Fibroblast of upper back skin (primary cell): ENCODE results near the gene CPLX3.
A peak's percentile ranks its signal among the peaks of the same experiment; 100 is the strongest.

Experiments
- DNase-seq: peaks from one replicate; pipeline ENCODE4 v3.0.0-alpha.2; 2013

The CPLX3 gene

DNA sequence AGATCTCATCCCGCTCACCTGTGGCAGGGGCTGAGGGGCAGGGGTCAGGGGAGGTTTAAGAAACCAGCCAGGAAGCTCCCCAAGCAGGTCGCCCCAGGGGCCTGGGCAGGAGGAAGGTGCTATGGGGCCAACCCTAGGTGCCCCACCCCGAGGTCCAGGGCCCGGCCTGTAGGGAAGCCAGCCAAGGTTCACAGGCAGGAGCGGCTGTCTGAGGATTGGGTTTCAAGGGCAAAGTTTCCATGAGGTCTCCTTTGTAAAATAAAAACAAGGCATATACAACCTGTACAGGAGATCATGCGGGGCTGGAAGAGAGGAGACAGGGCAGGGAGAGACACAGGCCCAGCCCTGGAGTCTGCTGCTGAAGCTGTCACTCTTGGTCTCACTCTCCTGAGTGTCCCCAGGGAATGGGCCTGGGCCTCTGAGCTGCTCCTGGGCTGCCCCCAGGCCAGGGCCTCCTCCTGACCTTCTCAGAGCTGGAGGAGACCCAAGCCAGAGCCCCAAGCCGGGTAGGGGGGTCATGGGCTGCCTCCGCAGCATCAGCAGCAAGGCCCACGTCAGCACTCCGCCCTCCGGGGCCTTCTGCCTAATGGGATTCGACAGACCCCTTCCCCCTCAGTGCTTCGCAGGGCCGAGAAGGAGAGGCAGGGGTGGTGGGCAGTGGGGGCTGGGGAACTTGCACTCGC, 5.5 kb downstream of the CPLX3 start:
- no peak for DNase-seq

DNA sequence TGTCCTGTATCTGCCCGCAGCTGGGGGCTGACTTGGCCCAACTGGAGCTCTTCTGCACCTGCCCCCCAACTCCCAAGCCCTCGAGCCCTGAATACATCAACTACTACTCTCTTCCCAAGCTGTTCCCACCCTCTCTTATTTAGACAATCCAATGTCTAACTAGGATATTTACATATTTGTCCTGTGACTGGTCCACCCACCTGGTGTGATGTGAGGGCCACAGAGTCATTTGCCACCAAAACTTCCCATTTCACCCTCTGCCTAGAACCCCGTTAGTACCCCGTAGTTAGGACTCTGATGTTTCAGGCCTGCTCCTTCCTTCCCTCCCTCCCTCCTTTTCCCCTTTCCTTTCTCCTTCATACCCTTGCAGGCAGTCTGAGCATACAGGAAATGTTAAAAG, 6.4 kb downstream of the CPLX3 start:
- no peak for DNase-seq

DNA sequence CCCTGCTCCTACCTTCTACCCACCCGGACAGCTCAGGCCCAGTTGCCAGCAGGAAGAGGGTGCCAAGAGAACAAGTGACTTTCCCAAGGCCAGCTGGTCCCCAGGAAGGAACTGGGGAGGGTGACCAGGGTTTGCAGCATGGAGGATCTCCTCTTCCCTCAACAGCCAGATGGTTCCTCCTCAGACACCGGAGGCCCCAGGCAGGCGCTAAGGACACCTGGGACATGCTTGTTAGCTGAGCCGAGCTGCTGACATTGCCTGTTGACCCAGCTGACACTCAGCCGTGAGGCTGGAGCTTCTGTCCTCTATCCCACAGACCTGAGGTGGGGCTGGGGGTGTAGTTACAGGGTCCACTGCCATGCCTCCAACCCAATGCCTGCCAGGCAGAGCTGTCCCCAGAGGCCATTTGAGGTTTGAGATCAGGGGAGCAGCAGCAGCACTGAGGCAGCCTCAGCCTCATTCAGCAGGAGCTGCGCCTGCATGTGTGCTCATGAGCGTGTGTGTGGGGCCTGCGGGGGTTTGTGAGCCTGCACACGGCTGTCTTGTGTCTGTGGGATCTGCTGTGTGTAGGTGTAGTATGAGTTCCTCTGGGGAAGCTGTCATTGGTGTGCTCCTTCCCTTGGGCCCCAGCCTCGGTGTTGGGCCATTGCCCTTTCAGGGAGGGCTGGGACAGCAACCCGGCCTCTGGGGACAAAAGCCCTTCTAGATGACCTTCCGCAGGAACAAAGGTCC, 7.1 kb downstream of the CPLX3 start:
- DNase-seq: no peak

DNA sequence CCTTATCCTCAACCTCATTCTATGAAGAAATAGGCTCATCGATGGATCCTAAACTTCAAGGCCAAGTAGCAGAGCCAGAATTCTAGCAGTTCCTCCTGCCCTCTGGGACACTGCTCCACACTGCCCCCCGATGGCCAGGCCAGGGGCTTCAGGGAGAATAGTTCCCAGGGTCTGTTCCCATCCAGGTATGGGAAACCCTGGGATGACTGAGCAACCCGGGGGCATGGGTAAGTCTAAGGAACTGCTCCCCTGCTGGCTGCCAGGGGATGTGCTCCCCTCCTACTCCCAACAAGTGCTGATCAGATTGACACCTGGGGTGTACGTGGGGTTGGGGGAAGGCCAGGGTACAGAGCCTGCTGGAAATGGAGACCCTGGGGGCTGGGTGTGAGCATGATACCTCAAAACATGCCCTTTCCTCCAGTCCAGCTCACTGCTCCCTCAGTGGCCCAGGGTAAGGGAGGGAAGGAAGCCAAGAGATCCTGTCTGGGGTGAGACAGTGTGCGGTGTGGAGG, 8.9 kb downstream of the CPLX3 start:
- peak; percentile 35 for DNase-seq

DNA sequence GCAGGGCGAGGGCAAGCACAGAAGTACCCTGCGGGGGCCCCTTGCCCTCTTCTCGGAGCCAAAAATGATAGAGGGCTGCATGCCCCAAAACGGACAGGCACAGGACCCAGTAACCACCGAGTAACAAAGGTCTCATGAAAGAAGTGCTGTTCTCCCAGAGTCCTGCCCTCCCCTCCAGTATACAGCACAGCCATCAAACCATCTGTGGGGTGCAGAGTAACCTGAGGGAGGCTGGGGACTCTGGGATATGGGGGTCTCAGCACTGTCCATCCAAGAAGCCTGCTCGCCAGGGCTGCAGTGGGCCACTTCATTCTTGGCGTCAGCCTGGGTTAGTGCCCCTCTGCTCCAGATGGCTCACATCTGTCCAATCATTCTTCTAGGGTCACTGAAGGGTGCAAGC, 10.4 kb downstream of the CPLX3 start:
- no peak for DNase-seq

DNA sequence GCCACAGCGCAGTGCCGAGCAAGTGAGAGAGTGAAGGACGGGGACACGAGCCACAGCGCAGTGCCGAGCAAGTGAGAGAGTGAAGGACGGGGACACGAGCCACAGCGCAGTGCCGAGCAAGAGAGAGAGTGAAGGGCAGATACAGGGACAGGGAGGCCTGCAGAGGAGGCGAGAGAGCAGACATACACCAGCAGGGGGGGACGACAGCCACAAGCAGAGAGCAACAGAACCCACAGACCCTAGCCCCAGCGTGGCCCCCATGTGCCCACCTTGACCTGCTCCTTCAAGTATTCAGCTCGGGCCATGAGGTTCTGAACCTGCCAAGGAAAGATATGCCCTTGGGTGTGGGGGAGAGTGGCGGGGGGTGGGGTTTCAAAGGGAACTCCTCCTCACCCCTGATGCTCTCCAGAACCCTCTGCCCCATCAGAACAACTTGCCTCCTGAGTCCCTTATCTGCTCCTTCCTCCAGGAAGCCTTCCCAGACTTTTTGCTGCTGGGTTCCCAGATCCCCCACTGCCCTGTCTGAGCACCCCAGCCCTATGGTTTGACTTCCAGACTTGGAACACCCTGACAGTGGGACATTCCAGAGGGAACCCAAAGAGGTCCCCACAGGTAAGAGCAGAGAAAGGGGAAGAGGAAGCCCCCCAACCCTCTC, 11.2 kb downstream of the CPLX3 start:
- no peak for DNase-seq

DNA sequence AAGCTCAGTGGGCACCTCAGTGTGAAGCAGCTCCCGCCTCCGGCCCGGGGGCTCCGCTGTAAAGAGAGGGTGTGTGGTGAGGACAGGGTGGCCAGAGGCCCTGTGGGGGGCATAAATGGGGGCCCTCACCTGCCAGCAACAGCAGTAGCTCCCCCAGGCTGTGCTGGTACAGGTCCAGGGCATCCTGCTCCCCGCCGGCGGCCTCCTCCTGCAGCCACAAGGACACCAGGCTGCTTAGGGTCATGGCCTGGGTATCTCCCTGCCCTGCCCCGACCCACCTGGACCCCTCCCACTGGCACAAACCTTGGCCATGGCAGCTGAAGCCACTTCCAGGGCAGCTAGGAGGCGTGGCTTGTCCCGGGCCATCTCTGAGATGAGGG, 11.7 kb downstream of the CPLX3 start:
- DNase-seq: no peak

DNA sequence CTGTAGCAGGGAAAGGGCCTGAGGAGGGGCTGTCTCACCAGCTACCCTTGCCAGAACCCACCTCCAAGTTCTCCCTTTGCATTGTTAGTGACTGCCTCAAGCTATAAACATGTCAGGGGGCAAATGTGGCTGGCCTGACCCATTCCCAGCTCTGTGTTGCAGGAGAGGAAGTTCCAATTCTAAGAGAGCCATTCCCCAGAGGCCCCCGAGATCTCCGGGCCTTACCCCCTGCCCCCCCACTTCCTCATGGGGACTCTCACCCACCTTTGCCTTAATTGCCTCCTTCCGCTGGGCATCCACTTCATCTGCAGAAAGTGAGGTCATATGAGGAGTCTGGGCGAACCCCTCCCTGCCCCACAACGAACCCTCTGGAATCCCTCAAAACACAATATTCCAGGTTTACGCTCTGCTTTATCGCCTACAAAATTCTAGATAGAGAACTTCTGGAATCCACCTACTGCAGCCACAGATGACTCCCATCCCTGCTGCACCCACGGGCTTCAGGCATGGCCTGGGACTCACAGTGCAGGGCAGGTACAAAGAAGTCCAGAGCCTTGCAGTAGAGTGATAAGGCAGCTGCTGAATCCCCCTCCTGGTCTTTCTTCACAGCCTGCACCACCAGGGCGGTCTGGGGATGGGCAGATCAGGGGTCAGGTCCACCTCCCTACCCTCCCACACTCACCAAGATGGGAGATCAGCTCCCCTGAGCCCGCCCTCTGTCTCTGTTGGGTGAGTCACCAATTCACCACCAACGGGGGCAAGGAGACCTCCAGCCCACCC, 12.5 kb downstream of the CPLX3 start:
- DNase-seq: no peak

DNA sequence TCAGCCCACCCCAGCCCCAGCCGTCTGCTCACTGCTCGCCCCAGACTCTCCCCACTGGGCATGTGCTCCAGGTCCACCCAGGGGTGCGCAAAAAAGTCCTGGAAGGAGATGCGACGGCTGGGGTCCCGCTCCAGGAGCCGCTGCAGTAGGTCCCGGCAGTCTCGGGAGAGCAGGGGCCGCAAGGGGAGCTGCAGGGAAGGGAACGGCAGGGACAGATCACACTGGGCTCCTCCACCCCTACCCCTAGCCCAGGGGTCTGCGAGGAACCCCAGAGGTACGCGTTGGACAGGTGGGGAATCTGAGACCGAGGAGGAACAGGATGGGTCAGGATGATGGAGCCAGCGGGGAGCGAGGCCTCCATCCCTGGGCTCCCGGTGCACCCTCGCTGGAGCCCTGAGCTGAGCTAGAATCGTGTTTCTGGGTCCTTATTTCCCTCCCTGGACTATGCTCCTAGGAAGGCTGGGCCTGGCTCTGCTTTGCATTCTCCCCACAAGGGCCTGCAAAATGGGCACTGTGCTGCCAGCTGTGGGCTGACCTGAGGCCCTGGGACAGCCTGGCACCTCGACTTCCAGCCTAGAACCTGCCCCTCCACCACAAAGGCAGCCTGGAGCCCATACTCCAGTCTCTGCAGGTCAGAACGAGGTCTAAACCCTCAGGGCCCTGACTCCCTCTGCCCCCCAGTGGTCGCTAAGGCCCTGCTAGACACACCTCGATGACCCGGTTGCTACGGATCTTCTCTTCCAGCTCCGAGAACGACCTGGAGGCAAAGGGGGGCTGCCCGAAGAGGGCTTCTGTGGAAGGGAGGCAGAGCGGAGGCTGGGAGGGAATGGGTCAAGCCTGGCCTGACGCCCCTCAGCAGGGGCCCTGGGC, 13.3 kb downstream of the CPLX3 start:
- DNase-seq: no peak

DNA sequence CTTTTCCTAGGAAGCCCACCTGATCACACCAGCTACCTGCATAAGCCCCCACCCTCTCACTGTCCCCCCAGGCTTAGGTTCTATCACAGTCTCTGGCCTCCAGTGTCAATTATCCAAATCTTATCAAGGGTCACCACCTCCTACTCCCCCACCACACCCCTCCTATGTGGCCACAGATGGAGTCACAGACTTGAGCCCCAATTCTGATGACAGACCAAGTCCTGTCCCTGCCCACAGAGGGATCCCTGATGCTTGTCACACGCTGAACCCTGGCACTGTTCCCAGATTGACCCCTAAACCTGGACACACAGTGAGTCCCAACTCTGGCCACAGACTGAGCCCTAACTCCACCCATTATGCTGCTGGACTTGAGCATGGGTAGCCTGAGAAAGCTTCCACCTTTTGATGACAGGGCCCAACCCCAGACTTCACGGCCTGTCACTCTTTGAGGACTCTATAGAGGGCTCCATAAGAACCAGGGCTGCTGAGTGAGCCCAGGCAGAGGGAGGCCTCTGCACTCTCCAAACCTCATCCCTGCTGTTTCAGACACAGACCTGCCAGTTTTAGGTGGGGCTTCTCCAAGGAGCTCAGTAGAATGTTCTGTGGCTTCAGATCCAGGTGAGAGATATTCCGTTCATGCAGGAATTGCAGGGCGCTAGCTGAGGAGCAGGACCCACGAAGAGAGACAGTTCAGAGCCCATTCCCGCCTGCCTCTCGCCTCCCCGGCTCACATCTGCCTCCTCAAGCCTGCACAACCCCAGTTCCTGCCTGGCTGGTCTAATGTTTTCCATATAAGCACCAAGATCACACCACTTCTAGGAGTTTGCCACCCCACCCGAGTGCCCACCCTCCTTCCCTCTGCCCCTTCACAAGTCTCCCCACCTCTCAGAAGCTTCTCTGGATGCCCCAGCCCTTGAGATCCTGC, 14.7 kb downstream of the CPLX3 start:
- DNase-seq: no peak

DNA sequence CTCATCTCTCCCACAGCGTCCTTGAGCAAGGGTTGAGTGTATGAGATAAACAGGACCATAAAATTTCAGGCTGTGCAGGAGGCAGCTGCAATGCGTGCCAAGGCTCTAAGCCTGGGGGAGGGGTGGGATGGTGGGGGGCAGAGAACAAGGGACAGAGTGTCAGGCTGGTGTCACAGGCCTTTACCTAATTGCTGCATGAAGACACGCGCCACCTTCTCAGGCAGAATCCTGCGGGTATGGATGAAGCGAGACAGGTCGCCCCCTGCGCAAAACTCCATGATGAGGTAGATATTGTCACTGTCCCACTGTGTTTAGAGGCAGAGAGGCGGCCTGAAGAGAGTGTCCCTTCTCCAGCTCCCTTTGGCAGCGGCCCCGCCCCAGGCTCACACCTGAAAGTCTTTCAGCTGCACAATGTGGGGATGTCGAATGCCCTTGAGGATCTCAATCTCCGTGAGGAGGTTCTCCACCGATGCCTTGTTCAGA, 15.5 kb downstream of the CPLX3 start:
- DNase-seq: no peak

DNA sequence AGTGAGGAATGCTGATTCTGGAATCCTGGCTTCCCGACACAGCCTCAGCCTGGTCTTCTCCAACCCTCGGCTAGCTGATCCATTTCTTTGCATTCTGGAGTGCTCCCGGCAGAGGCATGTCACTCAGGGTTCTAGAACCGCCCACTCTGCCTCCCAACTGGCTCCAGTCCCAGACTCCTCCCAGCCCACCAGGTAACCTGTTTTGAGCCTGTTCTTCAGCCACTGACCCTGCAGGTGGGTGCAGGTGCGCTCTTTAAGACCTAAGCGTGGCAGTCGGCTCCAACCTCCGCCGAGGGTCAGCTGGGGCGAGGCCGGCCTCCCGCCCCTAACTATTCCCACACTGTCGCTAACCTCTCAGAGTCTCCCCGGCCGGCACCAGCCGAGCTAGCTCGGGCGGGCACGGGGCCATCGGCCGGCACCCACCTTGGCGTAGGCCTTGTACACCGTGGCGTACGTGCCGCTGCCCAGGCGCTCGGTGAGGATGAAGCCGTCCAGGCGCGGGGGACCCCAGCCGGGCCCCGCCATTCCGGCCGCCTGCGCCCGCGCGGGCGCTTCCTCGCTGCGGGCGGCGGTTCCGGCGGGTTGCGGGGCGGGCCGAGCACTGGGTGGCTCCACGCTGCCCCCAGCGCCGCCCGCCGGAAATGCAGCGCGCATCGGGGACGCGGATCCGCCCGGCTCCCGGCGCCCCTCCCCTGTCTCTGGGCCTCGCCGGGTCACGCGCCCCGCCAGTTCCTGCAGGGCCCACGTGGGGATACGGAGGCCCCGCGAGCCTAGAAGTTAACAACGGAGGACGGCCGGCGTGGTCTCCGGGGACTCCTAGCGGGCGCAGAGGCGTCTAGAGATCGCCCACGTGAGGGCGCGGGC, 16.4 kb downstream of the CPLX3 start, which contains the start of gene ULK3:
Gene ULK3 (minus strand): TSS at position 576 of the 864 bp plus-strand sequence. CDS start 51 bp downstream, at position 525.
- peak; percentile 85 for DNase-seq

DNA sequence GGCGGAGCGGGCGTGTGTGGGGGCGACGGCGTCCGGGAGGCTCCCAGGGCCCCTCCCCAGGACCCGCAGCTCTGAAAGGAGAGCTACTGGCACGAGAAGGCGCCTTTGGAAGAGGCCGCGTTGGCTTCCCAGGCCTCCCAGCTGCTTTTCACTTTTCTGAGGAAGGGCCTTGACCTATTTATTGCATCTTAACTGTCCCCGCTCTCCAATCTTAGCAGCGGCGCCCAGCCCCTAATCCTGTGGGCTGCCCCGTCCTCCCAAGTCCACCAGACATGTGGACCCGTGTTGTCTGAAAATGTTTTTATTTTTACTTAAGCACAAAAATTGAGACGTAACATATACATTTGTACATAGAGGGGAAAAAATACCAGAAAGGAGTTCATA, 17.0 kb downstream of the CPLX3 start:
- DNase-seq: no peak

DNA sequence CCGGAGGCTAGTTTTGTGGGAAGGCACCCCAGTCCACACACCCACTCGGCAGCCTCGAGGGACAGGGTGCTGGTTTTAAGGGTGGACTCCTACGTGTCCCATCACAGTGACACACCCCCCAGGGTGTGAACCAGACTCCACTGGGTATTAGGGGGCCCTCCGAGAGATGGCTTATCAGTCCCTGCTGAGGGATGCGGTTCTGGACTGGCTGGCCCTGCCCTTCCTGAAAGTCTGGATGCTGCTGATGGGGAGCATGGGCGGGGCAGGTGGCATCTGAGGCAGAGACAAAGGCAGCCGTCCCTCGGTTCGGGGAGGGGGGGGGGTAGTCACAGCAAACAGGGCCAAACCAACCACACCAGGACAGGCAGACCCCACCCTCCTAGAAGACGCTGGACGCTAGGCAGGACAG, 17.5 kb downstream of the CPLX3 start:
- no peak for DNase-seq

DNA sequence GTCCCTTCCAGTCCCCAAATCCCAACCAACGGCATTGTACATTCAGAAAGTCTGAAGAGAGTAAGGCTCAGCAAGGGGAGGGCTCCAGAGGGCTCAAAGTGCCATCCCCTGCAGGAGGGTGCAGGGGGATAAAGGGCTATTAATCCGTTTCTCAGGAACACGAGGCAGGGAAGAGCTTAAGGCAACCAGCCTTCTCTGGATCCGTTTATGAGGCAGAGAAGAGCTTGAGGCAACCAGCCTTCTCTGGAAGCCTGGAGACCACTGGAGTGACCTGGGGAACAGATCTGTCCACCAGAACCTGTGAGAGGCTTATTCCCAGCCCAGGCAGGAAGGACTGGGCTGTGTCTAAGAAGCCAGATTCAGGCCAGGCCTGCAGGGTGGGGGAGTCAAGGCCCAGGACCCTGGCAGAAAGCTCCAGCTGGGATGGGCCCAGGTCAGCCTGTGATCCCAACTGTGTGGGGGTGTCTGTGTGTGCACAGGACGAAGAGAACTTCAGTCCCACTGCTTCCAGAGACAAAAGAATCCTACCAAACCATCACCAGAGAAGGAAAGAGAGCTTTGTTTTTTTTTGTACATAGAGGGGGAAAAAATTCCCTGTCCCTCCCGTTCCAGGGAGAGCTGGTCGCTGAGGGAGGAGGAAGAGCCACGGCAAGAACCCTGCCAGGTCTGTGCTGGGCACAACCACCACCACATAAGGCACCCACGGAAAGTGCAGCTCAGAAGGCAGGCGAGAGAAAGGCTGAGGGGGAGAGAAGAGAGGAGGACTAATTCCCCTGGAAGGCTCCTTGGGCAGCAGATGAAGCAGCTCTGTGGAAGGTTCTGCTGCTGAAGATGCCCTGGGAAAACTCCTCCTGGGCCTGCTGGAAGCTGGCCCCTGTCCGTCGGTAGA, 18.1 kb downstream of the CPLX3 start:
- no peak for DNase-seq

DNA sequence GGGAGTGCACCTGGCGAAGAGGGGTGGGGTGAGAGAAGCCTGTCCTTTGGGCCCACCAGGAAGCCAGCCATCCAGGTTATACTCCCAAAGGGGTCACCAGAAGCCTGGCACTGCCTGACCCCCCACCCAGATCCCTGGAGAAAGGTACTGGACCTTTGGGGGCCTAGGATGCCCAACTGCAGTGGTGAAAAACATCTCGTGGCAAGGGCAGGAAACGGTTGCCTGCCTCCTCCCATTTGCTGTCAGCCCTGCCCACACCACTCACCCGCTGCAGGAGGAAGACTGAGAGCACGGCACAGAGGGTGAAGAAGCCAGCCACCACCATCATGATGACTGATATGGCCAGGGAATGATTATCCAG, 18.8 kb downstream of the CPLX3 start:
- DNase-seq: no peak

DNA sequence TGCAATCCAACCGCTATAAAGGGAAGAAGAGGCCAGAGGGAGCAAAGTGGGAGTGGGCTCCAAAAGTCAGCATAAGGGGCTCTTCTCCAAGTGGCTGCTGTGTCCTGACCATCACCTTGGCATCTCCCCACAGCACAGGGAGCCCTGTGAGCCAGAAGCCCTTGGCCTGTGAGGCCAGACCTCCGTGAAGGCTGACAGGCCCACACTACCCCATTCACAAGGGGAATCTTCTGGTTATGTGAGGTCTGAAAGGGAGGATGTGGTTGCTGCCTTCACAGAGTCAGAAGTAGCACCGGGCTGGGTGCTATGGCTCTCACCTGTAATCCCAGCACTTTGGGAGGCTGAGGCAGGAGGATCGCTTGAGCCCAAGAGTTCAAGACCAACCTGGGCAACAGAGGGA, 19.2 kb downstream of the CPLX3 start:
- DNase-seq: no peak

DNA sequence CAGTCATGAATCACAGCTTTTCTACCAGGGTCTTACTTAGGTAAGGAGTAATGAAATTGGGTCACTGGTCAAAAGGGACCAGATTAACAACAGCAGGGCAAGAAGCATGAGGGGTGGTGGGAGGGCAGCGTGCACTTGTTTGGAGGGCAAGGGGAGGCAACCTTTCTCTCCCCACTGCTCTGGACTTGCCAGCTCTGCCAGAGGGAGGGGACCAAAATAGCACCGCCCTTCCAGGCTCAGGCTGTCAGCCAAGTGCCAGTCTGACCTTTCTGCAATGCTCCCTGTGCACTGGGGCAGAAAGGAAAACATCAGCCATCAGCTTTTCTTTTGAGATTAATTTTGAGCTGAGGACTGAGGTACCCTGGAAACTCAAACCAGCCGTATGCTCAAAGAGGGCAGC, 21.0 kb downstream of the CPLX3 start:
- DNase-seq: no peak

DNA sequence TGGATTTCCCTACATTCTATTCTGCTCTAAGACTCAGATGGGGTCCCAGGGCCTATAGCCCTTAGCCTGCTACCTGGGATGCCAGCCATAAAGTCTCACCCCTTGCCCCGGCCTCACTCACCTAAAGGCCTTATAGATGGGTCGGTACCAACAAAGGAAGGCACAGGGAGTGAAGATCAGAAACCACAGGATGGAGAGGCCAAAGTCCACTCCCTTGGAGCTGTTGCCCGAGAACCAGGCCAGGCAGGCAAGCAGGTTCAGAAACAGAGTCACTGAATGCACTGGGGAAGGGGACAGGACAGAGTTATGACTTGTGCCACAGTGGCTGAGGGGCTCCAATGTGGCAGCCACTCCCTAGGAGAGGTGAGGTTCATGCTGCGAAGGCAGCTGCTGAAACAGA, 24.0 kb downstream of the CPLX3 start:
- no peak for DNase-seq
